HepG2 (cell line): Measurements from ENCODE around the gene LRRC28. TPM values are rescaled to one million over a fixed set of nuclear protein-coding genes. Genes with fewer than 3 reads are reported as not detected.

ENCODE experiments used
- ATAC-seq: fragments of 200-7000 bp; cut with Tn5 transposase; 3 replicates; pipeline ENCODE4 v1.9.1; 2020; ENCODE audit warnings: mild to moderate bottlenecking, moderate library complexity
- BruUV-seq: library from RNA; stranded (reverse); fragments of 400-500 nt; replicated peaks from 2 replicates; lab custom pipeline; 2021; lab: Mats Ljungman, UMichigan
- CTCF ChIA-PET: fragments of 300-600 bp; formaldehyde crosslinking; extraction: SDS; loops from one replicate; lab custom pipeline; 2021; ENCODE audit warnings: low total read pairs, inconsistent platforms, low intra/inter-chr PET ratio; lab: Yijun Ruan, JAX
- POLR2A ChIA-PET: fragments of 350-600 bp; sonication (Branson Sonifier 250); formaldehyde crosslinking; loops from one replicate; lab custom pipeline; 2020; ENCODE audit warnings: antibody characterized with exemption, inconsistent platforms; lab: Yijun Ruan, JAX
- DNase-seq: peaks from one replicate; pipeline ENCODE4 v3.0.0-alpha.2; 2015; ENCODE audit warnings: low spot score
- FAIRE-seq: peaks from 3 replicates; lab custom pipeline; 2011; peaks lifted over from hg19 to GRCh38; lab: Jason Lieb, UNC
- H2AFZ ChIP-seq: one replicate; pipeline ENCODE4 v1.6.1; 2011; ENCODE audit warnings: low read length, inconsistent platforms
- H3K27ac ChIP-seq: fragments of 300-600 bp; 3 replicates; pipeline ENCODE4 v1.8.0; 2011; ENCODE audit warnings: mixed run types, mild to moderate bottlenecking, mixed read lengths, low read length, inconsistent platforms; ENCODE audit not compliant: insufficient read depth; ENCODE audit errors: extremely low read length
- H3K27me3 ChIP-seq, 2 experiments: fragments of 200-600 bp in 1 of 2; 2 replicates in 1 of 2; 3 replicates in 1 of 2; pipeline versions ENCODE4 v1.6.0 to v1.8.0; 2011; ENCODE audit warnings: low read length in 2 of 2, mild to moderate bottlenecking in 2 of 2, moderate library complexity in 2 of 2, inconsistent platforms in 1 of 2; ENCODE audit not compliant: insufficient read depth in 2 of 2, control insufficient read depth in 1 of 2
- H3K36me3 ChIP-seq, 2 experiments: fragments of 200-600 bp in 1 of 2; replicated peaks in 1 of 2; 2 replicates in 1 of 2; 3 replicates in 1 of 2; pipeline versions ENCODE4 v1.5.1 to v1.8.0; 2011; ENCODE audit warnings: low read length in 2 of 2, inconsistent platforms in 1 of 2; ENCODE audit not compliant: insufficient read depth in 2 of 2, control insufficient read depth in 1 of 2
- H3K4me1 ChIP-seq: 2 replicates; pipeline ENCODE4 v1.5.1; 2012; ENCODE audit warnings: low read length, inconsistent platforms; ENCODE audit not compliant: insufficient read depth
- H3K4me2 ChIP-seq: 2 replicates; pipeline ENCODE4 v1.6.0; 2011; ENCODE audit warnings: low read depth, low read length, inconsistent platforms
- H3K4me3 ChIP-seq, 3 experiments: fragments of 200-600 bp in 1 of 3; sonication (generic), shearing (Covaris generic) in 1 of 3; replicated peaks in 1 of 3; 2 replicates each; pipeline ENCODE4 v1.5.1; 2011 to 2016; ENCODE audit warnings: low read length in 3 of 3, inconsistent platforms in 2 of 3, low read depth in 2 of 3, mild to moderate bottlenecking in 2 of 3, control low read depth in 1 of 3, mixed read lengths in 1 of 3; ENCODE audit not compliant: insufficient read depth in 1 of 3
- H3K79me2 ChIP-seq: one replicate; pipeline ENCODE4 v1.6.1; 2011; ENCODE audit warnings: low read length, inconsistent platforms; ENCODE audit not compliant: insufficient read depth
- H3K9ac ChIP-seq: 2 replicates; pipeline ENCODE4 v1.6.0; 2011; ENCODE audit warnings: mild to moderate bottlenecking, low read depth, low read length, inconsistent platforms; ENCODE audit not compliant: insufficient read depth
- H3K9me3 ChIP-seq: 2 replicates; pipeline ENCODE4 v1.5.1; 2012; ENCODE audit warnings: mild to moderate bottlenecking, low read length
- H4K20me1 ChIP-seq: 2 replicates; pipeline ENCODE4 v1.6.0; 2011; ENCODE audit warnings: inconsistent platforms, mild to moderate bottlenecking, low read length, moderate library complexity; ENCODE audit not compliant: insufficient read depth
- CENPBD1 ChIP-seq: sonication (generic); formaldehyde crosslinking; IDR thresholded peaks from 2 replicates; pipeline ENCODE4 v1.8.0; 2022; ENCODE audit warnings: missing genetic modification reagents, low read depth, mild to moderate bottlenecking, borderline replicate concordance
- HOXA9 ChIP-seq: sonication (generic); formaldehyde crosslinking; IDR thresholded peaks from 2 replicates; pipeline ENCODE4 v1.8.1; 2022; ENCODE audit warnings: missing genetic modification reagents, mild to moderate bottlenecking, moderate library complexity, borderline replicate concordance
- KAT7 ChIP-seq: IDR thresholded peaks from 2 replicates; pipeline ENCODE4 v1.6.1; 2018; ENCODE audit warnings: borderline replicate concordance, missing compliant biosample characterization
- KDM6A ChIP-seq: IDR thresholded peaks from 2 replicates; pipeline ENCODE4 v1.6.1; 2016; ENCODE audit warnings: low read depth
- KLF11 ChIP-seq: IDR thresholded peaks from 2 replicates; pipeline ENCODE4 v1.6.1; 2016; ENCODE audit warnings: missing compliant biosample characterization
- MAZ ChIP-seq, 2 experiments: sonication (generic) in 1 of 2; formaldehyde crosslinking in 1 of 2; IDR thresholded peaks; 2 replicates each; pipeline versions ENCODE4 v1.5.0 to v1.6.1; 2012 to 2020; ENCODE audit warnings: low read depth in 2 of 2, mild to moderate bottlenecking in 2 of 2, borderline replicate concordance in 1 of 2, improper control_type of control experiment in 1 of 2, low read length in 1 of 2, missing genetic modification reagents in 1 of 2, moderate library complexity in 1 of 2
- NFATC3 ChIP-seq: sonication (generic); formaldehyde crosslinking; IDR thresholded peaks from 2 replicates; pipeline ENCODE4 v1.5.1; 2020; ENCODE audit warnings: mild to moderate bottlenecking, missing genetic modification reagents
- NKX3-1 ChIP-seq: sonication (generic); formaldehyde crosslinking; IDR thresholded peaks from 2 replicates; pipeline ENCODE4 v1.5.0; 2020; ENCODE audit warnings: missing genetic modification reagents
- NR2F2 ChIP-seq: IDR thresholded peaks from 2 replicates; pipeline ENCODE4 v1.6.1; 2012; ENCODE audit warnings: low read depth, inconsistent platforms, borderline replicate concordance
- REL ChIP-seq: sonication (generic); formaldehyde crosslinking; conservative IDR thresholded peaks from 2 replicates; pipeline ENCODE4 v1.8.0; 2022; ENCODE audit warnings: mild to moderate bottlenecking, missing genetic modification reagents, moderate library complexity
- RFXAP ChIP-seq: sonication (generic); formaldehyde crosslinking; IDR thresholded peaks from 2 replicates; pipeline ENCODE4 v1.4.0; 2020; ENCODE audit warnings: missing genetic modification reagents, borderline replicate concordance
- SNRNP70 ChIP-seq: fragments of 200-400 bp; formaldehyde crosslinking; IDR thresholded peaks from 2 replicates; pipeline ENCODE4 v1.6.1; 2017; ENCODE audit warnings: mild to moderate bottlenecking, low read depth, low read length, moderate library complexity
- TGIF2 ChIP-seq: IDR thresholded peaks from 2 replicates; pipeline ENCODE4 v1.6.1; 2016; ENCODE audit warnings: control low read depth, missing compliant biosample characterization
- TMF1 ChIP-seq: sonication (generic); formaldehyde crosslinking; IDR thresholded peaks from 2 replicates; pipeline ENCODE4 v1.8.1; 2022; ENCODE audit warnings: low read depth, missing genetic modification reagents
- ZBTB43 ChIP-seq: sonication (generic); formaldehyde crosslinking; conservative IDR thresholded peaks from 2 replicates; pipeline ENCODE4 v1.4.0; 2020; ENCODE audit warnings: missing genetic modification reagents
- WGBS: methylation state at CpG from one replicate; pipeline ENCODE4 v1.1.6; 2017; ENCODE audit warnings: low lambda C conversion rate; 5-methylcytosine and 5-hydroxymethylcytosine counted together
- in situ Hi-C: cut with HindIII; loops from 2 replicates; pipeline ENCODE4 v1.10.0; 2017; ENCODE audit warnings: low pct_unique_long_range_greater_than_20kb; ENCODE audit not compliant: extremely low pct_ligation_motif_present
- intact Hi-C: fragments of 100-400 bp; cut with micrococcal nuclease; formaldehyde crosslinking; loops from one replicate; pipeline ENCODE4 v1.10.0; 2022; ENCODE audit not compliant: unreplicated experiment
- polyA plus RNA-seq, 8 experiments: library from polyadenylated mRNA; depleted of rRNA in 3 of 8; stranded (reverse) in 7 of 8; unstranded in 1 of 8; fragments of >200 nt; fragmentation: Illumina TruSeq in 4 of 8; extraction: Trizol in 4 of 8; gene quantifications; 2 replicates each; pipeline versions ENCODE4 v1.2.1 to v1.2.3, GENCODE V29; 2011 to 2016; ENCODE audit warnings: low read depth in 4 of 8, missing spikeins in 1 of 8, mixed read lengths in 1 of 8; ENCODE audit not compliant: insufficient read depth in 1 of 8
- total RNA-seq, 5 experiments: library from RNA; depleted of rRNA; stranded (reverse); fragments of >200 nt; fragmentation: Illumina TruSeq; extraction: Trizol; gene quantifications; 2 replicates each; pipeline ENCODE4 v1.2.3, GENCODE V29; 2016; ENCODE audit warnings: low read depth in 1 of 5

LRRC28 gene
- total and polyA plus RNA-seq, 2 of the 13 experiments (the other 11 are each of a cell fraction or from before 2014, with no cell fraction given), result 17.5 to 21.3 TPM

- H3K36me3 ChIP-seq, result 0 out of 5 replicates have a peak, but pooled peaks cover 0 to 10% of the 10 kb centered on the region in 2 experiments
- DNase-seq (no peak), ATAC-seq (no peak), FAIRE-seq (no peak)
- H3K4me1 ChIP-seq, result no peaks in the 10 kb centered on the region
- no peaks in the 10 kb centered on the region for H4K20me1 ChIP-seq
- in situ Hi-C loops, result no loop called here
- intact Hi-C loops, result no loop called here
- H3K4me3 ChIP-seq, result no peak overlapping the region
- ChIA-PET POLR2A (no interaction called here), CTCF (no interaction called here)
- no peaks in the 10 kb centered on the region for H3K27me3 ChIP-seq
- H3K9ac ChIP-seq, result no peak overlapping the region
- no peak for TF ChIP-seq TMF1 (CRISPR knock-in tag)
- TF ChIP-seq NFATC3 (CRISPR knock-in tag), result no peak
- no TSS peak for BruUV-seq
- no peaks in the 10 kb centered on the region for H3K9me3 ChIP-seq
- WGBS, result 96% methylated on average over 1 of the region's 1 CpG
- no peak overlapping the region for H3K27ac ChIP-seq
- no peak overlapping the region for H2AFZ ChIP-seq
- H3K79me2 ChIP-seq, result no peaks in the 10 kb centered on the region
- H3K4me2 ChIP-seq, result no peak overlapping the region
Observed at GRCh38 chr15:99239545-99240198, 11.6 kb upstream of the LRRC28 start.

GRCh38 chr15:99241752-99242151 lies 9.5 kb upstream of the LRRC28 start:
- FAIRE-seq, result no peak
- no peaks in the 10 kb centered on the region for H3K27me3 ChIP-seq
- BruUV-seq, result no TSS peak
- POLR2A ChIA-PET, result no interaction called here
- H3K36me3 ChIP-seq, result 0 out of 5 replicates have a peak, but pooled peaks cover 0 to 8% of the 10 kb centered on the region in 2 experiments
- 95% methylated on average over 9 of the region's 9 CpGs for WGBS
- no peaks in the 10 kb centered on the region for H4K20me1 ChIP-seq
- no peak for ATAC-seq
- no peak for TF ChIP-seq REL
- TF ChIP-seq NR2F2, result no peak
- TF ChIP-seq CENPBD1 (CRISPR knock-in tag), result no peak
- no peak for TF ChIP-seq KDM6A (CRISPR knock-in tag)
- TF ChIP-seq HOXA9 (CRISPR knock-in tag), result no peak
- no peak for TF ChIP-seq NKX3-1 (CRISPR knock-in tag)
- no peak for TF ChIP-seq KLF11 (CRISPR knock-in tag)
- TF ChIP-seq RFXAP, result no peak
- TF ChIP-seq ZBTB43 (CRISPR knock-in tag), result no peak
- no peak for TF ChIP-seq SNRNP70
- no peak for TF ChIP-seq KAT7
- TF ChIP-seq MAZ (IDR thresholded peaks at IDR 0.05; ENCODE audit: borderline replicate concordance, low read depth, low read length), result no peak
- no peak for TF ChIP-seq MAZ (CRISPR knock-in tag; IDR thresholded peaks at IDR 0.05; ENCODE audit: low read depth)
- no peak for TF ChIP-seq TGIF2 (CRISPR knock-in tag)
- TF ChIP-seq, all 625 proteins: peak for 0
- CTCF ChIA-PET, result no interaction called here
- H3K4me3 ChIP-seq, result no peak overlapping the region
- in situ Hi-C loops (no loop called here), intact Hi-C loops (no loop called here)
- no peak for DNase-seq
- H2AFZ ChIP-seq, result no peak overlapping the region
- peaks cover 3% of the 10 kb centered on the region for H3K79me2 ChIP-seq
- peaks cover 1% of the 10 kb centered on the region; the same call in 1 of the 2 replicates for H3K4me1 ChIP-seq
- H3K27ac ChIP-seq, result no peak overlapping the region
- no peak overlapping the region for H3K4me2 ChIP-seq
- H3K9me3 ChIP-seq, result no peaks in the 10 kb centered on the region
- H3K9ac ChIP-seq, result no peak overlapping the region
